GM21723 (cell line): ENCODE results near the gene TARS2.
A peak's percentile ranks its signal among the peaks of the same experiment; 100 is the strongest.

Source experiments
- ATAC-seq: cut with Tn5 transposase; IDR thresholded peaks from one replicate; pipeline ENCODE4 v1.9.1; 2021; ENCODE audit warnings: mild to moderate bottlenecking, moderate library complexity; ENCODE audit not compliant: unreplicated experiment

Gene TARS2

GRCh38 chr1:150486966-150487762 lies at the start of gene TARS2:
TSS of gene TARS2 (plus strand) at chr1:150487419. CDS start at chr1:150487451, 32 bp downstream.
- peak; percentile 99 for ATAC-seq

GRCh38 chr1:150441121-150441520 lies 46.1 kb upstream of the TARS2 start:
- no peak for ATAC-seq

- ATAC-seq: no peak
Observed at GRCh38 chr1:150444232-150444631, 43.0 kb upstream of the TARS2 start.

- ATAC-seq: no peak
Observed at GRCh38 chr1:150456146-150456647, 31.0 kb upstream of the TARS2 start.

GRCh38 chr1:150464422-150464826 lies 22.8 kb upstream of the TARS2 start:
- no peak for ATAC-seq

- no peak for ATAC-seq
Observed at GRCh38 chr1:150466964-150467363, 20.3 kb upstream of the TARS2 start.

GRCh38 chr1:150469291-150469690 lies 17.9 kb upstream of the TARS2 start:
- no peak for ATAC-seq

- no peak for ATAC-seq
Observed at GRCh38 chr1:150472601-150473200, 14.5 kb upstream of the TARS2 start.

- no peak for ATAC-seq
Observed at GRCh38 chr1:150473659-150474058, 13.6 kb upstream of the TARS2 start.

- no peak for ATAC-seq
Observed at GRCh38 chr1:150474869-150475268, 12.3 kb upstream of the TARS2 start.

GRCh38 chr1:150476754-150477153 lies 10.5 kb upstream of the TARS2 start:
- no peak for ATAC-seq

GRCh38 chr1:150477320-150477719 lies 9.9 kb upstream of the TARS2 start:
- no peak for ATAC-seq

- no peak for ATAC-seq
Observed at GRCh38 chr1:150477733-150478132, 9.5 kb upstream of the TARS2 start.

GRCh38 chr1:150479370-150479769 lies 7.8 kb upstream of the TARS2 start:
- ATAC-seq: no peak

- ATAC-seq: no peak
Observed at GRCh38 chr1:150479927-150480352, 7.3 kb upstream of the TARS2 start.

GRCh38 chr1:150484431-150484830 lies 2.8 kb upstream of the TARS2 start:
- ATAC-seq: no peak

GRCh38 chr1:150484861-150485260 lies 2.4 kb upstream of the TARS2 start:
- no peak for ATAC-seq

- ATAC-seq: no peak
Observed at GRCh38 chr1:150487763-150488115, 520 bp downstream of the TARS2 start.

GRCh38 chr1:150493175-150493574 lies 6.0 kb downstream of the TARS2 start:
- no peak for ATAC-seq

- no peak for ATAC-seq
Observed at GRCh38 chr1:150498342-150498741, 11.1 kb downstream of the TARS2 start.

- no peak for ATAC-seq
Observed at GRCh38 chr1:150505431-150505830, 18.2 kb downstream of the TARS2 start.
